PC-3 (cell line): Measurements from ENCODE around the gene SCUBE3.

Source experiments
- EZH2 ChIP-seq: fragments of 300-600 bp; sonication (generic); IDR thresholded peaks from one replicate; pipeline ENCODE4 v1.6.1; 2017; ENCODE audit warnings: antibody characterized with exemption, mild to moderate bottlenecking, low read length; ENCODE audit not compliant: unreplicated experiment
- EZH2phosphoT487 ChIP-seq: fragments of 300-600 bp; sonication (generic); IDR thresholded peaks from 2 replicates; pipeline ENCODE4 v1.6.1; 2018; ENCODE audit warnings: mild to moderate bottlenecking, antibody characterized with exemption, low read length, borderline replicate concordance
- TF ChIP-seq, protein P1 (sequence below): fragments of 300-600 bp; sonication (generic); conservative IDR thresholded peaks from 2 replicates; pipeline ENCODE4 v1.5.1; 2017; ENCODE audit warnings: antibody characterized with exemption, low read depth, mild to moderate bottlenecking, low read length

DNA sequence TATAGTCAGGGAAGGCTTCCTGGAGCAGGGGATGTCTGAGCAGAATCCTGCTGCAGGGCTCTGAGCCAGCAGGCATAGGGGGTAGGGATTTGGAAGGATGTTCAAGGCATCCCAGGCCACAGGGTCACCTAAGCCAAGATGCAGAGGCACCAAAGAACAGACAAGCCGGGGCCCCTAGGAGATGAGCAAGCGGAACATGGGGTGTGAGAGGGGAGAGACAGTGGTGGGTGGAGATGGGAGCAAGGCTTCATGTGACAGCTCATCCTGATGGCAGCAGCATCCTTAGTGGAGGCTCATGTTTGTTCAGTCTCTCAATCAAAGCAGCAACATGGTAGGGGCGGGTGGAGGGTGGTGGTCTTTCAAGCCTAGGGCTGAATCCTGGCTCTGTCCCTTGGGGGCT is 42.9 kb upstream of the SCUBE3 start:
- TF ChIP-seq, protein P1, sequence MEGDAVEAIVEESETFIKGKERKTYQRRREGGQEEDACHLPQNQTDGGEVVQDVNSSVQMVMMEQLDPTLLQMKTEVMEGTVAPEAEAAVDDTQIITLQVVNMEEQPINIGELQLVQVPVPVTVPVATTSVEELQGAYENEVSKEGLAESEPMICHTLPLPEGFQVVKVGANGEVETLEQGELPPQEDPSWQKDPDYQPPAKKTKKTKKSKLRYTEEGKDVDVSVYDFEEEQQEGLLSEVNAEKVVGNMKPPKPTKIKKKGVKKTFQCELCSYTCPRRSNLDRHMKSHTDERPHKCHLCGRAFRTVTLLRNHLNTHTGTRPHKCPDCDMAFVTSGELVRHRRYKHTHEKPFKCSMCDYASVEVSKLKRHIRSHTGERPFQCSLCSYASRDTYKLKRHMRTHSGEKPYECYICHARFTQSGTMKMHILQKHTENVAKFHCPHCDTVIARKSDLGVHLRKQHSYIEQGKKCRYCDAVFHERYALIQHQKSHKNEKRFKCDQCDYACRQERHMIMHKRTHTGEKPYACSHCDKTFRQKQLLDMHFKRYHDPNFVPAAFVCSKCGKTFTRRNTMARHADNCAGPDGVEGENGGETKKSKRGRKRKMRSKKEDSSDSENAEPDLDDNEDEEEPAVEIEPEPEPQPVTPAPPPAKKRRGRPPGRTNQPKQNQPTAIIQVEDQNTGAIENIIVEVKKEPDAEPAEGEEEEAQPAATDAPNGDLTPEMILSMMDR = no peak
- TF ChIP-seq EZH2phosphoT487 (no peak), EZH2 (no peak)
